HG02938 (cell line): ENCODE measurements around the gene CNTN4.

Experiments
- ATAC-seq: cut with Tn5 transposase; IDR thresholded peaks from one replicate; pipeline ENCODE4 v1.9.1; 2021; ENCODE audit warnings: mild to moderate bottlenecking, moderate library complexity; ENCODE audit not compliant: unreplicated experiment

The CNTN4 gene

GRCh38 chr3:2148561-2149340 lies 50.1 kb downstream of the CNTN4 start:
- ATAC-seq = no peak

- ATAC-seq = no peak
Measured at GRCh38 chr3:2153053-2153452, 54.4 kb downstream of the CNTN4 start.

GRCh38 chr3:2153547-2153946 lies 54.9 kb downstream of the CNTN4 start:
- no peak for ATAC-seq

- ATAC-seq = no peak
Measured at GRCh38 chr3:2154621-2155020, 56.0 kb downstream of the CNTN4 start.

- ATAC-seq = no peak
Measured at GRCh38 chr3:2156244-2156847, 57.7 kb downstream of the CNTN4 start.

- no peak for ATAC-seq
Measured at GRCh38 chr3:2158828-2159227, 60.2 kb downstream of the CNTN4 start.

- ATAC-seq = no peak
Measured at GRCh38 chr3:2166552-2166951, 67.9 kb downstream of the CNTN4 start.

GRCh38 chr3:2172561-2173171 lies 74.0 kb downstream of the CNTN4 start:
- no peak for ATAC-seq

- no peak for ATAC-seq
Measured at GRCh38 chr3:2180634-2181033, 82.0 kb downstream of the CNTN4 start.

- no peak for ATAC-seq
Measured at GRCh38 chr3:2198776-2199279, 100.2 kb downstream of the CNTN4 start.

GRCh38 chr3:2204054-2204453 lies 105.4 kb downstream of the CNTN4 start:
- no peak for ATAC-seq

- ATAC-seq = no peak
Measured at GRCh38 chr3:2205692-2206091, 107.0 kb downstream of the CNTN4 start.

GRCh38 chr3:2206536-2206935 lies 107.9 kb downstream of the CNTN4 start:
- no peak for ATAC-seq

GRCh38 chr3:2211568-2211967 lies 112.9 kb downstream of the CNTN4 start:
- no peak for ATAC-seq

GRCh38 chr3:2212206-2212605 lies 113.5 kb downstream of the CNTN4 start:
- no peak for ATAC-seq

GRCh38 chr3:2218375-2218774 lies 119.7 kb downstream of the CNTN4 start:
- no peak for ATAC-seq

GRCh38 chr3:2218816-2219215 lies 120.2 kb downstream of the CNTN4 start:
- no peak for ATAC-seq

- no peak for ATAC-seq
Measured at GRCh38 chr3:2236203-2236602, 137.5 kb downstream of the CNTN4 start.

GRCh38 chr3:2244137-2244536 lies 145.5 kb downstream of the CNTN4 start:
- ATAC-seq = no peak

GRCh38 chr3:2246873-2247648 lies 148.4 kb downstream of the CNTN4 start:
- ATAC-seq = no peak

- ATAC-seq = no peak
Measured at GRCh38 chr3:2247831-2248230, 149.2 kb downstream of the CNTN4 start.
